Measurements from ENCODE around the gene ZNF791.

ZNF791 gene

DNA sequence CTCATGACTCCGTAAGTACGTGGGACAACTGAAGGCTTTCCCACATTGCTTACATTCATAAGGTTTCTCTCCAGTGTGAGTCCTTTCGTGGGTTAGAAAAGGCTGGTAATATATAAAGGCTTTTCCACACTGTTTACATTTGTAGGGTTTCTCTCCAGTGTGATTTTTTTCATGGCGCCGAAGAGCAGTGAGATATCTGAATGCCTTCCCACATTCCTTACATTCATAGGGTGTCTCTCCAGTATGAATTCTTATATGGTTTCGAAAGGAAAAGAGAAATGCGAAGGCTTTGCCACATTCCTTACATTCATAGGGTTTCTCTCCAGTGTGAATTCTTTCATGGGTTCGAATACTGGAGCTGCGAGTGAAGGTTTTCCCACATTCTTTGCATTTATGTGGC is 29.6 kb upstream of the ZNF791 start:
- no peak overlapping the region for H3K27ac ChIP-seq
- TF ChIP-seq, protein P1, sequence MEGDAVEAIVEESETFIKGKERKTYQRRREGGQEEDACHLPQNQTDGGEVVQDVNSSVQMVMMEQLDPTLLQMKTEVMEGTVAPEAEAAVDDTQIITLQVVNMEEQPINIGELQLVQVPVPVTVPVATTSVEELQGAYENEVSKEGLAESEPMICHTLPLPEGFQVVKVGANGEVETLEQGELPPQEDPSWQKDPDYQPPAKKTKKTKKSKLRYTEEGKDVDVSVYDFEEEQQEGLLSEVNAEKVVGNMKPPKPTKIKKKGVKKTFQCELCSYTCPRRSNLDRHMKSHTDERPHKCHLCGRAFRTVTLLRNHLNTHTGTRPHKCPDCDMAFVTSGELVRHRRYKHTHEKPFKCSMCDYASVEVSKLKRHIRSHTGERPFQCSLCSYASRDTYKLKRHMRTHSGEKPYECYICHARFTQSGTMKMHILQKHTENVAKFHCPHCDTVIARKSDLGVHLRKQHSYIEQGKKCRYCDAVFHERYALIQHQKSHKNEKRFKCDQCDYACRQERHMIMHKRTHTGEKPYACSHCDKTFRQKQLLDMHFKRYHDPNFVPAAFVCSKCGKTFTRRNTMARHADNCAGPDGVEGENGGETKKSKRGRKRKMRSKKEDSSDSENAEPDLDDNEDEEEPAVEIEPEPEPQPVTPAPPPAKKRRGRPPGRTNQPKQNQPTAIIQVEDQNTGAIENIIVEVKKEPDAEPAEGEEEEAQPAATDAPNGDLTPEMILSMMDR (conservative IDR thresholded peaks at IDR 0.05): no peak
- TF ChIP-seq ZFX (IDR thresholded peaks at IDR 0.05): no peak

DNA sequence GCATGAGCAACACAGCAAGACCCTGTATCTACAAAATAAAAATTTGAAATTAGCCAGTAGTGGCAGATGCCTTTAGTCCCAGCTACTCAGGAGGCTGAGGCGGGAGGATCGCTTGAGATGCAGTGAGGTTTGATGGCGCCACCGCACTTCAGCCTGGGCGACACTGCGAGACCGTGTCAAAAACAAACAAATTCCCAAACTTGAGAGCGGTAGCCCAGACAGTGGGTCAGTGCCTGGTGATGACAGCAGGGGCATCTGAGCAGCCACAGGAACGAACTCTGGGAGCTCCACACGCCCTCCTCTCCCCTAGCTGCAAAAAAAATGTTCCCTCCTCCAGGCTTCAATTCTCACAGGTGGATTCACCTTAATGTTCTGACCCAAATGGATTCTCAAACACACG is 14.2 kb upstream of the ZNF791 start:
- TF ChIP-seq, protein P1 (conservative IDR thresholded peaks at IDR 0.05): no peak
- TF ChIP-seq ZFX (IDR thresholded peaks at IDR 0.05): no peak
- H3K27ac ChIP-seq: no peak overlapping the region

DNA sequence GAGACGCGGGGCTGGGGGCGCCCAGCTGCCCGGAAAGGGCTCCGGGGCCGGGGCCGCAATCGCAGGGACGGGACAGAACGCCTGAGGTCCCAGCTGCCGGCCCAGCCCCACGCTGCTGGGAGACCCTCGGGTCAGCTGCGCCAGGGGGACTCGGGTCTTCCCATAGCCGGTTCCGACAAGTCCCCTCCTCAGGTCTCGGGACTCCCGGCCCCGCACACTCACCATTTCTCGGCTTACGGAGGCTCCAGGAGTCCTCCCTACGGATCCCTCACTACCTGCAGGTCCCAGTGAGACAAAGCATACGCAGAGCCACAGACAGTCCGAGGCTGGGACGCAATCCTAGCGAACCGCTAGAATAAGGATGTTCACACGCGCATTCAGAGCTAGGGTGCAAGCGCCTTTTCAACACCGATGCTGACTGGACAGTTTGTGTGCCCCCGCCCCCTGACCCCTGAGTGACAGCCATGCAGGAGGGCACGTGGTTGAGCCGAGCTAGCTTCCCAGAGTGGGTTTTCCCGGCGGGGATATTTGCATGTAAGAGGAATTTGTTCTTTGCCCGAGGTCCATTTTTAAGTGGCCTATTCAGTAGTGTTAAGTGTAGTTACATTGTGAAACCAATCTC is 13.7 kb upstream of the ZNF791 start:
- H3K27ac ChIP-seq: no peak overlapping the region
- no peak for TF ChIP-seq ZFX (IDR thresholded peaks at IDR 0.05)
- TF ChIP-seq, protein P1 (conservative IDR thresholded peaks at IDR 0.05): no peak

DNA sequence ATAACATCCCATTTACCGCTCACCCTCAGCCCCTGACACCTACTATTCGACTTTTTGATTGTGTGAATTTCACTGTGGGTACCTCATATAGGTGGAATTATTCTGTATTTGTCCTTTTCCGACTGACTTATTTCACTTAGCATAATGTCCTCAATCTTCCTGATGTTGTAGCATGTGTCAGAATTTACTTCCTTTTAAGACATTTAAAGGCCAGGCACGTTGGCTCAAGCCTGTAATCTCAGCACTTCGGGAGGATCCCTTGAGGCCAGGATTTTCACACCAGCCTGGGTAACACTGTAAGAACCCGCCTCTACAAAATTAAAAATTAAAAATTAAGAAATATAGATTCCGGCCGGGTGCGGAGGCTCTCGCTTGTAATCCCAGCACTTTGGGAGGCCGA is 13.1 kb upstream of the ZNF791 start:
- no peak overlapping the region for H3K27ac ChIP-seq
- TF ChIP-seq ZFX (IDR thresholded peaks at IDR 0.05): no peak
- TF ChIP-seq, protein P1 (conservative IDR thresholded peaks at IDR 0.05): no peak

DNA sequence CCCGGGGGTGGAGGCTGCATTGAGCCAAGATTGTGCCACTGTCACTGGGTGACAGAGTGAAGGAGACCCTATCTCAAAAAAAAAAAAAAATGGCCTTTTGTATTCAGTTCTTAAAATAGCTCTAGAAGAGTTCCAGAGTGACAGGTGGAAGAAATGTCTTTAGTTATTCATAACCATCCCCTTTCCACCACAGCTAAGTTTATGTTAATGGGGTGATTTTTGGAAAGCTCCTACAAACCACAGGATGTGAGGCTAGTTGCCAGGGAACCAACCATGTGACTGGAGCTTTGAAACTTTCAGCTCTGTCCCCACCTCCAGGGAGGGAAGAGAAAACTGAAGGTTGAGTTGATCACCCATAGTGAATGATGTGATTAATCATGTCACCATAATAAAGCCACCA is 7.0 kb upstream of the ZNF791 start:
- no peak overlapping the region for H3K27ac ChIP-seq
- no peak for TF ChIP-seq ZFX (IDR thresholded peaks at IDR 0.05)
- TF ChIP-seq, protein P1 (conservative IDR thresholded peaks at IDR 0.05): no peak

DNA sequence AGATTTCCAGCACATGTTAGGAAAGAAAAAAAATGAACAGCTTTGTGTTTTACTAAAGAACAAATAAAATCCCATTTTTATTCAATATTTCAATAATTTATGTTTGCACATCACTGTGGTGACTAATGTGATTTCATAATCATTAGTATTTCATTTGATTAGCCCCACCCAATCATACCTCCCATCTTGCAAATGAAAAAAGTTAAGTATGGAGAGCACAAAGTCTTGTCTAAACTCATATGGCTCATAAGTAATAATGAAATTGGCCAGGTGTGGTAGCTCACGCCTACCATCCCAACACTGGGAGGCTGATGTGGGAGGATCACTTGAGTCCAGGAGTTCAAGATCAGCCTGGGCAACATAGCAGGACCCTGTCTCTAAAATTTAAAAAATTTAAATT is 3.9 kb upstream of the ZNF791 start:
- TF ChIP-seq, protein P1 (conservative IDR thresholded peaks at IDR 0.05): no peak
- TF ChIP-seq ZFX (IDR thresholded peaks at IDR 0.05): no peak
- no peak overlapping the region for H3K27ac ChIP-seq

DNA sequence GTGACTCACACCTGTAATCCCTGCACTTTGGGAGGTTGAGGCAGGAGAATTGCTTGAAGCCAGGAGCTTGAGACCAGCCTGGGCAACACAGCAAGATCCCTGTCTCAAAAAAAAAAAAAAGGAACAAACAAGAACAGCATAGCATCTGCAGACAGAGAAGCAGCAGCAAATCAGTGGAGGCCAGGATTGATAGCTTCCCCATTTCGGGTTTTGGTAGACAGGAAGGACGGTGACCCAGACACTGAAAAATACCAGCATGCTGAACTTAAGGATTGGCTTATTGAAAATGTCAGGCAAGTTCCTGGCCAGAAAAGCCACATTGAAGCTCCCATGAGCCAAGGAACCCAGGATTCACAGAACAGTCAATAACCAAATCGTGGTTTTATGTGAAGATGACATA is 3.1 kb upstream of the ZNF791 start:
- H3K27ac ChIP-seq: no peak overlapping the region
- no peak for TF ChIP-seq ZFX (IDR thresholded peaks at IDR 0.05)
- TF ChIP-seq, protein P1 (conservative IDR thresholded peaks at IDR 0.05): no peak
